ENCODE data around the gene CYB5R3.
"Not testable (repeated sequence)": the region's sequence is repeated elsewhere in the genome, so short reads cannot be mapped to it uniquely, and the experiment has no call there.

The CYB5R3 gene

GRCh38 chr22:42623301-42623751, 25.9 kb downstream of the CYB5R3 start:
- DNase-seq (ENCODE audit: low read depth) = no peak

DNA sequence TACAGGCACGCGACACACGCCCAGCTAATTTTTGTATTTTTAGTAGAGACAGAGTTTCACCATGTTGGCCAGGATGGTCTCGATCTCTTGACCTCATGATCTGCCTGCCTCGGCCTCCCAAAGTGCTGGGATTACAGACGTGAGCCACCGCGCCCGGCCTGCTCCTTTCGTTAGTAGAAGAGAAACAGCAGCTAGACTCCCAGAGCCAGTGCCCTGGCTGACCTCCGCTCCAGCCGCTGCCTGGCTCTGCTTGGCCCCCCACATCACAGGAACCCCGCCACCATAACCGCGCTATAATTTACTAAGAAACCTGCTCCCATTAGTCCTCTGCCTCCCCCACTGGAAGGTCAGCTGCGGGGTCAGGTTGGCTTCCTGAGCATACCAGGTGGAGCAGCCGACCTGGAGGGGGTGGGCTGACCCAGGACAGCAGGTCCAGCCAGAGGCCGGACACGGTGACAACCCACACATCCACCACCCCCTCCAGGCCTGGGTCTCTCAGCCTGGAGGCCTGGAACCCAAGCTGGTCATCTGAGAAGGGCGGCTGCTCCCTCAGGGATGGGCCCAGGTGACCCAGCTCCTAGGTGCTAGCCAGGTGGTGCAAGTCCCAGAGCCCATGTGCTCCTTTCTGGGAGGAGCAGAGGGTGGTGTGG, 27.0 kb downstream of the CYB5R3 start:
- no peak for DNase-seq (ENCODE audit: low read depth)

DNA sequence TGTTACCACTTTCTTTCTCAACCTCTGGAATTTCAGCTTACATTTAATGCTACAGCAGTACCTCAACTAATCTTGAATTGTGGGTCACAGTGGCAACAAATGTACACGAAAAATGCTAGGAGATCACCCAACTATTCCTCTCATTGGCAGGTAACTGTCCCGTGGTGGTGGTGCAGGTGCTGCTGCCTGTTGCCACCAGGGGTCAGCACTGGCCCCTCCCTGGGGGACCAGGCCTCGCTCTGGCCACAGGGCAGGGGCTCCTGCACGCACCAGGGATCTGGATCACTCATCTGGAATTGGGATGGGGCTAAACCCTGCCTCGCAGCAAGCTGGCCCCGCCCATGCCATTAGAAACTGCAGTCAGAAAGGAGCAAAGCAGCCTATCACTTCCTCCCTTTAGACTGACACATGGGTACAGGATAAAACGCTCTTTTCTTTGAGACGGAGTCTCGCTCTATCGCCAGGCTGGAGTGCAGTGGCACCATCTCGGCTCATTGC, 27.6 kb downstream of the CYB5R3 start:
- DNase-seq (ENCODE audit: low read depth) = peak; percentile 40

DNA sequence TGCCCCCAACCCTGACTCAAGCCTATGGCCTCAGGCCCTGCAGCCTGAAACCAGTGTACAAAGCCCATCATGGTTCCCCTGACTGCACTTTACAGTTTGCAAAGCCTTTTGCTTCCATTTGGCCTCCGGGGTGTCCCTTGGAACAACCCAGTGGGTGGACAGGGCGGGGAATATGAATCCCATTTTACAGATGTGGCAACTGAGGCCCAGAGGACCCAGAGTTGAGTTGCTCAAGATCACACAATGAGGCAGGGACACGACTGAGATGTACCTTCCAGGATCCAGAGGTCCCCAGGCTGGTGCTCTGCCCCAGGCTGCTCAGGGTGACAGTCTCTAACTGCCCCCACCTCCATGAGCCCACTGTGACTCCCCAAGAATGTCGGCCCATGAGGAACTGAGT, 29.1 kb downstream of the CYB5R3 start:
- DNase-seq (ENCODE audit: low read depth) = no peak

- no peak for DNase-seq (ENCODE audit: low read depth)
These were observed 29.7 kb downstream of the CYB5R3 start for GRCh38 chr22:42619261-42620063.

DNA sequence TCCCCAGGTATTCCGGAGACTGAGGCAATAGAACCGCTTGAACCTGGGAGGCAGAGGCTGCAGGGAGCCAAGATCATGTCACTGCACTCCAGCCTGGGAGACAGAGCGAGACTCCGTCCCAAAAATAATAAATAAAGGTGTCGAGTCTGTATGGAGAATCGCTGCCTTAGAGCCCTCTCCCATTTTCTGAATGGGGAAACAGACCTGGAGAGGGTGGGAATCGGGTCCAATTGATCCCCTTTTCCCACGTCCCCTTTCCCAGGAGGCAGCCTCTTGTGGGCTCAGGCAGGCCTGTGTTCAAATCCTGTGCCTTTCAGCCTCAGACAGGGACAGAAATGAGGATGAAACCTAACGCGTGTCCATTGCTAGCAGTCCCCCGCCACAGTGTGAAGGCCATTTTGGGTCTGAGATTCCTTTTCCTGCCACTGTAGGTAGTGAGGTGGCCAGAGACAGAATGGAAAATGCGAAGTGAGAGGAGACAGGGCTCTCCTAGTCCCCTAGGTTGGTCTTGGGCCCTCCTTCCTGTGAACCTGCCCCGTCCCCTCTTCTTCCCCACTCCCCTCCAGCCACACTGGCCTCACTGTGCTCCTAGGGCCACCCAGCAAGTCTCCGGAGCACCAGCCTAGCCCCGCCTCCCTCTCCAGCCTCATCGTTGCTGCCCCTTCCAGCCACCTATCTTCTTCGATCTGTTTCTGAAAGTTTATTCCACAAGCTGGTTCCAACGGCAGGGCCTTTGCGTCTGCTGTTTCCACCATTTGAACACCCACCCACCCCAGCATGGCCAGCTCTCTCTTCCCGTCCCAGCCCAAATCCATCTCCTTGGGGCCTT, 31.8 kb downstream of the CYB5R3 start:
- DNase-seq (ENCODE audit: low read depth) = no peak

- not testable (repeated sequence) for DNase-seq (ENCODE audit: low read depth)
These were observed 33.4 kb downstream of the CYB5R3 start for GRCh38 chr22:42615860-42616175.

GRCh38 chr22:42615092-42615859, 33.9 kb downstream of the CYB5R3 start:
- peak; percentile 99 for DNase-seq (ENCODE audit: low read depth)

- peak; percentile 98 for DNase-seq (ENCODE audit: low read depth)
These were observed 34.7 kb downstream of the CYB5R3 start, which contains the start of gene POLDIP3 for GRCh38 chr22:42614312-42615091. Gene POLDIP3, minus strand, starts transcription at chr22:42614883. Its CDS starts 26 bp downstream, at chr22:42614857.

DNA sequence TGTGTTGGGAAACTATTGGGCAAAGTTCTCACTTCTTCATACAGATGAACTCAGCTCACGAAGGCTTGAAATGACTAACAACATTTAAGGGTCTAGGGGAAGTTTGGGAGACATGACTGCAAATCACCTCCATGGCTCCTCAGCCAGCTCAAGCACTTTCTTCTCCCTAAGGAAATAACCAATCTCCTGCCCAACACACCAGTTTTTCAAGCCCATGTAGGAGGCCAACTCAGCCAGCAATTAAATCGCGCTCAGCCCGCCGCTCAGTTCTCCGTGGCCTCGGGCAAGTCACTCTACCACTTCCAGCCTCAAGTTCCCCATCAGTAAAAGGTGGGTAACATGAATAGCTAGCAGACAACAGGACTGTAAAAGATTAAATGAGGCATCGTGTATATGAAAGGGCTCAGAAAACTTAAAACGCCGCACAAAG, 35.3 kb downstream of the CYB5R3 start:
- peak; percentile 33 for DNase-seq (ENCODE audit: low read depth)

DNA sequence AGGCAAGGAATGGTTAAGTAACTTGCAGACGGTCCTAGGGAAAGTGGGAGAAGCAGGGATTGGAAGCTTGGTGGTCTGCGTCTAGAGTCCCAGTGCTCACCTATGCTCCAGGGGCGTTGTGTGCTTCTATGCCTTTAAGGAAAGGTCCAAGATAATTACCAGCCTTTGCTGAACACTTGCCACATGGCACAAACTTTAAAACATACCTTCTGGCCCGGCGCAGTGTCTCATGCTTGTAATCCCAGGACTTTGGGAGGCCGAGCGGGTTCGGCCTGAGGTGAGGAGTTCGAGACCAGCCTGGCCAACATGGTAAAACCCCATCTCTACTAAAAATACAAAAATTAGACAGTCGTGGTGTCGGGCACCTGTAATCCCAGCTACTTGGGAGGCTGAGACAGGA, 36.9 kb downstream of the CYB5R3 start:
- DNase-seq (ENCODE audit: low read depth) = no peak

- peak; percentile 31 for DNase-seq (ENCODE audit: low read depth)
These were observed 38.1 kb downstream of the CYB5R3 start for GRCh38 chr22:42611051-42611450.

DNA sequence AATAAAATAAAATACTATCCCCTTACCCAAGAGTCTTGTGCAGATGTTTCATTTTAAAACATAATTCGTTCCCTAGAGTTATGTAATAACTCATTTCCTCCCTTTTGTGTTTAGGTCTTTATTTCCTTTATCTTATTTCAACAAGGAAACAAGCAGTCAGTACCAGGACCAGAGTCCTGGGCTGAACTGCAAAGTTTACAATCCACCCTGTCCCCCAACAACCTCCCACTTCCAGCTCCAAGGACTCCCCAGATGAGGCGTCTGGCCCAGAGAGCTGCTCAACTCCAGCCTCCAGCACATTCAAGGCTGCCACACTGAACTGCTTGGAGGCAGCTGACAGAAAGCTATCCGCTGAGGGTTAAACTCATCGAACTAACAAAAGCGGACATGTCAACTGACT, 39.0 kb downstream of the CYB5R3 start:
- DNase-seq (ENCODE audit: low read depth) = no peak

GRCh38 chr22:42608823-42609361, 40.3 kb downstream of the CYB5R3 start:
- peak; percentile 75 for DNase-seq (ENCODE audit: low read depth)

DNA sequence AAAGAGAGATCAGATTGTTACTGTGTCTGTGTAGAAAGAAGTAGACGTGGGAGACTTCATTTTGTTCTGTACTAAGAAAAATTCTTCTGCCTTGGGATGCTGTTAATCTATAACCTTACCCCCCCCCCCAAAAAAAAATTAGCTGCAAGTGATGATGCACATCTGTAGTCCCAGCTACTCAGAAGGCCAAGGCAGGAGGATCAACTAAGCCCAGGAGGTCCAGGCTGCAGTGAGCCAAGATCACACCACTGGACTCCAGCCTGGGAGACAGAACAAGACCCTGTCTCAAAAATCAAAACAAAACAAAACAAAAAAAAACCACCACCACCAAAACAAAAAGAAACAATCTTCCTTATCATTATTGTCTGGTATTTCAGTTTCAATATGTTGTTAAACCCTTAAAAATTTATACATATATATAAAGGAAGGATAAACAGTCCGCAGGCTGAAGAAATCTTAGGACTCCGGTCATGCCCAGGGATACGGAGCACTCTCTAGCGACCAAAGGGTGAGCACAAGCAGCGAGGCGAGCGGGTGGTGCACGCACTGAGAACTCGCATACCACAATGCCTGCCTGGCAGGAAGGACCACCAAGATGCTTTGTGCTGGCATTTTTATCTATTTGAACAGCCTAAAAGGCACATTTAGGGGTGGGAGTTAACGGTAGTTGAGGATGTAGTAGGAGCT, 40.9 kb downstream of the CYB5R3 start:
- DNase-seq (ENCODE audit: low read depth) = no peak

GRCh38 chr22:42607641-42608040, 41.6 kb downstream of the CYB5R3 start:
- not testable (repeated sequence) for DNase-seq (ENCODE audit: low read depth)

GRCh38 chr22:42604403-42604802, 44.8 kb downstream of the CYB5R3 start:
- peak; percentile 50 for DNase-seq (ENCODE audit: low read depth)

DNA sequence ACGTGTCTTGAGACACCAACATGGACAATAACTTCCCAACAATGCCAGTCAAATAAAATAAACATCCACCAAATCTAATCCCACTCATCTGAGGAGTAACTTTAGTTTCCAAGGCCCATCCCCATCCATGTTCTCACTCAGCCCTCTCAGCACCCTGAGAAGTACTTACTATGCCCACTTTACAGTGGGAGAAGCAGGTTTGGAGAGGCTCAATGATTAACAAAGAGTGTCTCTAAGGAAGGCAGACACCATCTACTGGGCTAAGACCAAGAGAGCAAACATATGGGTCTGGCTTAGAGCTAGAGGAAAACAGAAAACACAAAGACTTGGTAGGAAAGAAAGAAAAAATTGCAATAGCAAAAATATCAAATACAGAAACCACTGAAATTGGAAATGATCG, 45.8 kb downstream of the CYB5R3 start:
- no peak for DNase-seq (ENCODE audit: low read depth)

GRCh38 chr22:42602470-42602869, 46.7 kb downstream of the CYB5R3 start:
- no peak for DNase-seq (ENCODE audit: low read depth)

DNA sequence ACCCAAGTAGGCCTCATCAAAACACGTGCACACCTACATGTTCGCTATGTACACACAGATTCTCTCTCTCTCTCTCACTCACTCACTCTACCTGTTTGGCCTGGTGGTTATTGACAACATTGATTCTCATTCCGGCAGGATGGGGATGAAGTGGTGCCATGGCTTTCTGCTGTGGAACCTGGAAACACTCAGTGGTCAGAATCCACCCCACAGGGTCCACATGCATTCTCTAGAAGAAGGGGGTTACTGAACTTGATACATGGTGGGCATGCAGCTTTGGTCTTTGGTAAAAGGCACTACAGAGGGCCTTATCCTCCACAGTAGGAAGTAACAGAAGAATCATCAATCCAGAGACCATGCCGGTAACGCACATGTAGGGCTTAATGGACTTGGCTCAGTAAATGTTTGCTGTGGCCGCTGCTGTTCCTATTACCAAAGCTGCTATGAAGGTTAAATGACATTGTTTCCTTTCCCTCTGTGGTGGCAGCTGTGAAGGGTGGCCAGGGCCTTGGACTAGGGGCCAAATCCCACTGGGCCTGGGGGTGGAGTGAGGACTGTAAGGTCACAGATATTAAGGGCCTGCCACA, 47.2 kb downstream of the CYB5R3 start:
- DNase-seq (ENCODE audit: low read depth) = no peak
